Measurements from ENCODE around the gene FAM13A.

FAM13A gene

DNA sequence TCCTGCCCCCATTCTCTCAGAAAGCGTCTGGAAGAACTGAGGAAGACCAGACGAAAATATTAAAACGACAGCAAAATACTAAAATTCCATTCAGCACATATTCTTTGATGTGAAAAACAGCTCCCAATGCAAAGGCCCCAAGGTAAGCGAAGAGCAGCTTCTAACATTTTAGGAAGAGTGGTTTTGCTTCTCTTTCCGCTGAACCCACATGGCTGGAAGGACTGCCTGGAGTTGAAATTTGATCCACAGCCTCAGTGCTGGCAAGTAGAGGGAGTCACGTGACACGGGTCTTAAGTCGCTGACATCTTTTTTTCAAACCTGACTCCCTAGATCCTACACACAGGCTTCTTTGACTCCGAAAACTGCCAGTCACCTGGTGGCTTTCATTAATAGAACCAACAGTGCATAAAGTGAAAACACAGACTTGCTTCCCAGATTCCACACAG, at the start of gene FAM13A:
TSS of gene FAM13A (minus strand) at position 233 of the 446 bp plus-strand sequence. CDS start at position 12, 221 bp downstream.
- in situ Hi-C loops (cut with MboI; ENCODE audit: low sequenced_read_pairs, unreplicated experiment): no loop called here
- DNase-seq (ENCODE audit: low spot score): no peak
- TF ChIP-seq, protein P1, sequence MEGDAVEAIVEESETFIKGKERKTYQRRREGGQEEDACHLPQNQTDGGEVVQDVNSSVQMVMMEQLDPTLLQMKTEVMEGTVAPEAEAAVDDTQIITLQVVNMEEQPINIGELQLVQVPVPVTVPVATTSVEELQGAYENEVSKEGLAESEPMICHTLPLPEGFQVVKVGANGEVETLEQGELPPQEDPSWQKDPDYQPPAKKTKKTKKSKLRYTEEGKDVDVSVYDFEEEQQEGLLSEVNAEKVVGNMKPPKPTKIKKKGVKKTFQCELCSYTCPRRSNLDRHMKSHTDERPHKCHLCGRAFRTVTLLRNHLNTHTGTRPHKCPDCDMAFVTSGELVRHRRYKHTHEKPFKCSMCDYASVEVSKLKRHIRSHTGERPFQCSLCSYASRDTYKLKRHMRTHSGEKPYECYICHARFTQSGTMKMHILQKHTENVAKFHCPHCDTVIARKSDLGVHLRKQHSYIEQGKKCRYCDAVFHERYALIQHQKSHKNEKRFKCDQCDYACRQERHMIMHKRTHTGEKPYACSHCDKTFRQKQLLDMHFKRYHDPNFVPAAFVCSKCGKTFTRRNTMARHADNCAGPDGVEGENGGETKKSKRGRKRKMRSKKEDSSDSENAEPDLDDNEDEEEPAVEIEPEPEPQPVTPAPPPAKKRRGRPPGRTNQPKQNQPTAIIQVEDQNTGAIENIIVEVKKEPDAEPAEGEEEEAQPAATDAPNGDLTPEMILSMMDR (IDR thresholded peaks at IDR 0.05; ENCODE audit: borderline replicate concordance, control extremely low read depth, extremely low read depth, insufficient read depth, missing control alignments): no peak

DNA sequence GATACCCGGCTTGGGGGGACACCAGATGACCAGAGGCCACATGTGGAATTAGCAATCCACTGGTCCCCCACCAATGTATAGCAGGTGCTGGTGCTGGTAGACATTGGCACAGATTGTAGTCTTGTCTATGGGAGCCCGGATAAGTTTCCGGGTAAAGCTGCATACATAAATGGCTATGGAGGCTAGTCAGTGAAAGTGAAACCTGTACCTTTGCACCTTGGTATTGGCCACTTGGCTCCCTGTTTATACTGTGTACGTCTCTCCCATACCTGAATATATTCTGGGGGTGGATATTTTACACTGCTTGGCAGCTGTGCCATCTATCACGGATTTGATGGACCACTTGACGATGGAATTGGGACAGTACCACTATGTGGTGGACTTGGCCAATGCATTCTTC, 48.7 kb upstream of the FAM13A start:
- DNase-seq (ENCODE audit: low spot score): no peak
- in situ Hi-C loops (cut with MboI; ENCODE audit: low sequenced_read_pairs, unreplicated experiment): no loop called here
- TF ChIP-seq, protein P1 (IDR thresholded peaks at IDR 0.05; ENCODE audit: borderline replicate concordance, control extremely low read depth, extremely low read depth, insufficient read depth, missing control alignments): no peak

DNA sequence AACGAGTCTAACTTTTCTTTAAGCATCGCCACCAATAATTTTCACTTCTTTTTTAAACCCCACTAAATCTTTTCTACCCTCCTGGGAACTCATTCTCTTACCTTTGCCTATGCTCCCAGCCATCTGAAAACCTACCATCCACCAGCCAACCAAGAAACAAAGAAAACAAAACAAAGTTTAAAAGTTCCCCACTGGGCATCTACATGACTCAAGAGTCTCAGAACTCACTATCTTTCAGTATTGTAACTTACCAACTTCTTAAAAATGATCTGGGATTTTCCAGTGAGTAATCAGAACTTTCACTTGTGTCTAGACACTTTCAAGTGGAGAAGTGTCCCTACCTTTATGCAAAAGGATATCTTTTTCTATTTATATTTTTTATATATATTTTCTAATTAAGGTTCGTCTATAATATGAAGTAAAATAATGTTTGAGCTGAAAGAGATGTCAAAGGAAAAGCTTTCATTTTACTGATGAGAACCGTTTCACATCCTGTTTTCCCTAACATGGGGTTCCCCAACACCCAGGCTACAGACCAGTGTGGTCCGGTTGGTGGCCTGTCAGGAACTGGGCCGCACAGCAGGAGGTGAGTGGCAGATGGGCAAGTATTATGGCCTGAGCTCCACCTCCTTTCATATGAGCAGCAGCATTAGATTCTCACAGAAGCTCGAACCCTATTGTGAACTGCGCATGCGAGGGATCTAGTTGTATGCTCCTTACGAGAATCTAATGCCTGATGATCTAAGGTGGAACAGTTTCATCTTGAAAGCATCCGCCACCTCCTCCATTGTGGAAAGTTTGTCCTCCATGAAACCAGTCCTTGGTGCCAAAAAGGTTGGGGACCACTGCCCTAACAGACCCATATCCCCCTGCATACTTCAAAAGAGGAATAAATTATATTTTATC, 44.5 kb upstream of the FAM13A start:
- peak; percentile 58 for DNase-seq (ENCODE audit: low spot score)
- in situ Hi-C loops (cut with MboI; ENCODE audit: low sequenced_read_pairs, unreplicated experiment): no loop called here
- TF ChIP-seq, protein P1 (IDR thresholded peaks at IDR 0.05; ENCODE audit: borderline replicate concordance, control extremely low read depth, extremely low read depth, insufficient read depth, missing control alignments): no peak

DNA sequence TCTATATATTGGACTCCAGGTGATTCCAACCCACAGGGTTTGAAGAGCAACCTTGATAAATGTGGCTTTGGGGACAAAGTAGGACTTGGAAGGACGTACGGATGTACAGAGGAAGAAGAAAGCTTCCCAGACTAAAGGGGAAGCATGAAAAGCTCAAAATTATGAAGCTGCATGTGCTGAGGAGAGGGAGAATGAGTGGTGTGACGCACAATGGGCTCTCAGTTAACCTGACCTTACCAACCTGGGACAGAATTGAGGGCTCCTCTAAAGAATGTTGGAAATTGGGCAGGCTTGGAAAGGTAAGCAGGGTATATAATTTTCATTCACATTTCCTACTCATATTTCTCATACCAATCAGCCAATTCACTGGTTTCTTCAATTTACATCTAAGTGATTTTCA, 43.9 kb upstream of the FAM13A start:
- DNase-seq (ENCODE audit: low spot score): no peak
- in situ Hi-C loops (cut with MboI; ENCODE audit: low sequenced_read_pairs, unreplicated experiment): no loop called here
- TF ChIP-seq, protein P1 (IDR thresholded peaks at IDR 0.05; ENCODE audit: borderline replicate concordance, control extremely low read depth, extremely low read depth, insufficient read depth, missing control alignments): no peak

DNA sequence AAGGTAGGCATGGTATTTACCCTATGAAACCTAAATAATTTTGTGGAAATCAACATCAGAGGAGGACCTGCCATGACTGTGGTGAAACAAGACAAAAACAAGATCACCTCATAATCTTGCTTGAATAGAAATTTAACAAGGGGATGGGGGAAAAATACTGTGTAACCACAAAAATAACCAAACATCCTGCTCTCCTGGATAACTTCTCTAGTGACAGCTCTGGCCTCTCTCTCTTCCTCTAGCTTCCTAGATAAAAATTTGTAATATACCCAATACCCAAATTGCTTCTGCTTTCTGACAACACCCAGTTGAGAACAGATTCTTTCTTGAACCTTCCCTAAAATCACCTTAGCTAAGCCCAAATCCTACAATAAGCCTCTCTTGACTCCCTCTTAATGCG, 42.5 kb upstream of the FAM13A start:
- in situ Hi-C loops (cut with MboI; ENCODE audit: low sequenced_read_pairs, unreplicated experiment): no loop called here
- TF ChIP-seq, protein P1 (IDR thresholded peaks at IDR 0.05; ENCODE audit: borderline replicate concordance, control extremely low read depth, extremely low read depth, insufficient read depth, missing control alignments): no peak
- no peak for DNase-seq (ENCODE audit: low spot score)

DNA sequence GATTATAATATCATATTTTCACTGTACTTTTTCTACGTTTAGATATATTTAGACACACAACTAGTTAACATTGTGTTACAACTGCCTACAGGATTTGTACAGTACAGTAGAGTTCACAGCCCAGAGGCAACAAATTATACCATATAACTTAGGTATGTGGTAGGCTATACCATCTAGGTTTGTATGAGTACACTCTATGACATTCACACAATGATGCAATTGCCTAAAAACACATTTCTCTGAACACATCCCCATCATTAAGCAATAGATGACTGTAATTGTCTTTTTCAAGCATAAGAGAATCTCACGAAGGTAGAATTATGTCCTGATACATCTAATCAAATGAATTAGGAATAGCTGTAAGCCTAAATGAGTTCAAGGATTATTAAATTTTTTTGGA, 42.0 kb upstream of the FAM13A start:
- in situ Hi-C loops (cut with MboI; ENCODE audit: low sequenced_read_pairs, unreplicated experiment): no loop called here
- TF ChIP-seq, protein P1 (IDR thresholded peaks at IDR 0.05; ENCODE audit: borderline replicate concordance, control extremely low read depth, extremely low read depth, insufficient read depth, missing control alignments): no peak
- DNase-seq (ENCODE audit: low spot score): no peak

Data from GM13976 (cell line).